ENCODE results near the gene COL1A2. TPM values are rescaled to one million over a fixed set of nuclear protein-coding genes. Genes with fewer than 3 reads are reported as not detected.

COL1A2 gene
- total RNA-seq, 1 experiment from 2014 or later, result 104 TPM

Other genes starting within 250 kb of the COL1A2 start
- 14.4 and 18.2 TPM in 2 replicates for gene CASD1, start 114.9 kb downstream of the COL1A2 start, total RNA-seq (2014; rRNA removed; shearing (Covaris generic))

Data from A172 (cell line).